HG02943 (cell line): ENCODE data around the gene GUCY1B1.

ENCODE experiments used
- ATAC-seq: cut with Tn5 transposase; IDR thresholded peaks from one replicate; pipeline ENCODE4 v1.9.1; 2021; ENCODE audit warnings: mild to moderate bottlenecking, low read depth, moderate library complexity; ENCODE audit not compliant: unreplicated experiment

GUCY1B1 gene

DNA sequence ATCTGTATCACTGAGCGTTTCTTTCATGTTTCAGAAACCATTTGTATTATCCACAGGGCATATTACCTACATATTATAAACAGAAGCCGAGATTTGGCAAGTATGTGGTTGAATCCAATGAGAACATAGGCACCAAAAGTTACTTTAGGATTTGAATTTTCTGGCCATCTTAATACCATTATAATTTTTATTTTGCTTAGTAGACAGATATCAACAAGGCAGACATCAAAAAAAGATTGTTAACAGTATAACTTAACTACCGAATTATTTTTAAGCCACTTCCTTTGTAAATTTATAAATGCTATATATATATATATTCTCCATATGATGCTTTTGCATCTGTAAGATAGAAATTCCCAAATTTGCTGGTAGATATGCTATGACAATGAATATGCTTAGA lies 2.2 kb downstream of the GUCY1B1 start:
- ATAC-seq = no peak

DNA sequence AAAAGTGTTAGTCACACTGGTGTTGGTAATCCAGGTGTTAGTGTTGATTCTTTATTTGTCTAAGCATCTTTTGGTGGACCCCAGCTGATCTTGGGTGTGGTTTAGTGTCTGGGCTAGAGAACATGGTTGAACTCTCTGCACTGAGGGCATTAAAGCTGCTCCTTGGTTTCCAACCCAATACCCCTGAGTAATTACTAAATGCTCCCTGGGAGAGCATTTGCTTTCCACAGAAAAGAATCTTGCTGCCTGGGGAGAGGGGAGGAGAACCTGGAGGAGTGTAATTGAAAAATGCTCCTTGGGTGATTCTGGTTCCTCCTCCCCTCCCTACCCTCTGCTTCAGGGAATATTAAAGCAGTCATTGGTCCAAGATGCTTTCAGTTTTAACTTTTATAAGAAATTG lies 3.1 kb downstream of the GUCY1B1 start:
- ATAC-seq = no peak

DNA sequence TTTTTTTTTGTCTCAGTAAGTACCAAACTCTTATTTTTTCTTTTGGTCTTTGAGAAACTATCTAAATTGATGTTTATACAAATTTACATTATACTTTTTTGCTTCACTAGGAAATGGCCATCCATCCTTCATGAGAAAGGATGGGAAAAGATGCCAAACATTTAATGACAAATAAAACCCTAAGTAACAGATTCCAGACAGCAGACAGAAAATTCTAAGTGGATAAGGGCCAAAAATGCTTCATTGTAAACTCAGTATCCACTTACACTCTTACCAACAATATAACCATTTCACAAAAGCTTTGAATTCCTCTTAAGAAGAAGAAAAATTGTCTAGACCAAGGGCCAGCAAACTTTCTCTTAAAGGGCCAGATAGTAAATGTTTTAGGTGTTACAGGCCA lies 3.5 kb downstream of the GUCY1B1 start:
- no peak for ATAC-seq

DNA sequence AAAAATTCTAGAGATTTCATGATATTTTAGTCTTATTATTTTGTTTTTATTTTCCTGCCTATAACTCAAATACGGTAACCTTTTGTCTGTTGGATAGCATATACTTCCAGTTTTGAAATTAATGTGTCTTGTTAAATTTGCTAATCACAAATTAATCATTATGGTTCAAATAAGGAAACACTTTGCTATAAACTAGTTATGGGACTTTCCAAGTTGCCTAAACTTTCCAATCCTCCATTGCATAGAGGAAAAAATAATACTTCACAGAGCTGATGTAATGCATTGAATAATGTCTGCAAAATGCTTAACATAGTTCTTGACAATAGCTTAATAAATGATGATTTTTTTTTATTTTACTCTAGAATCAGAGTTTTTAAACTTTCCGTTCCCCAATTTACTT lies 4.7 kb downstream of the GUCY1B1 start:
- ATAC-seq = no peak

DNA sequence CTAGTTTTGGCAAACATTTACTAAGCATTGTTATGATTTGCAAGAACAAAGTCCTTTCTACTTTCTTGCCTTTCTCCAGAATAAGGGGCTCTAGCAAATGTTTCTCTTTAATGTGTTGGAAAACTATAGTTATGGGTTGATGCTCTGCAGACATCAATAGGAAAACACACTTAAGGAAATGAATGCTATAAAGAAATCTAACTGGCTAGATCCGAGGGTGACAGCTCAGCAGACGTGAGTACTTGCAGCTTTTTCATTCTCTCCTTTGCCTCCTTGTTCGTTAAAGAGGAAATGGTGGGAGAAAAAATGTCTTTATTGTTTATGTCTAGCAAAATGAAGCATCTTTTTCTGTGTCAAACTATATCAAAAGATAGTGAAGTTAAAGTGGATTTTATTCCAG lies 6.3 kb downstream of the GUCY1B1 start:
- ATAC-seq = no peak

DNA sequence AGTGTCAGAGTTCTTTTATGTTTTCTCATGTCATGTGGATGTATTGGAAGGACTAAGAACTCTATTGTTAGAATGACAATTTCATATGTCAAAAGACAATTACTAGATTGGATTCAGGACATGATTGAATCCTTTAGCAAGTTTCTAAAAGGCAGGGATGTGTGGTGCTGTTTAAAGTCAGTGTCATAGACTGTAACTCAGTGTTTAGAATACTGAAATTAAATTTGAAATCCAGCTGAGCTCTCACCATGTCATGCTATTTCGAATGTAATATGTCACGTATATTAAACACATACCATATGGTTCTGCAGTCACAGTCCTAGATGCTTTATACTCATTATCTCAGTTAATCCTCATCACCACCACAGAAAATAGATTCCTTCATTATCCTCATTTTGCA lies 7.8 kb downstream of the GUCY1B1 start:
- no peak for ATAC-seq

DNA sequence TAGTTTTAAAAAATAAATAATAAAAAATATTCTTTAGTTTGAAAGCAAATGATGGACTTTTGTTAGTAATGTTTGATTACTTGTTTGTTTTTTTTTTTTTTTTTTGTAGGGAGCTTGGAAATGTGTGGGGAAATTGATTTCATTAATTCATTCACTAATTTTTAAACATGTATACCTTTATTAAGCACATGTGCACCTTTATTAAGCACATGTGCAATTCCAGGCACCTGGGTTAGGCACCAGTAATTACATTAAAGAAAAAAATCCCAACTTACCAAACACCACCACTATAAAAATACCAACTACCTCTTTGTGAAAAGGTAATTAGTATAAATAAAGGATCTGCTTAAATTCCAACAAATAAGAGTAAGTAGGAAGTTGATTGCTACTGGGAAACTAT lies 9.5 kb downstream of the GUCY1B1 start:
- ATAC-seq = no peak

DNA sequence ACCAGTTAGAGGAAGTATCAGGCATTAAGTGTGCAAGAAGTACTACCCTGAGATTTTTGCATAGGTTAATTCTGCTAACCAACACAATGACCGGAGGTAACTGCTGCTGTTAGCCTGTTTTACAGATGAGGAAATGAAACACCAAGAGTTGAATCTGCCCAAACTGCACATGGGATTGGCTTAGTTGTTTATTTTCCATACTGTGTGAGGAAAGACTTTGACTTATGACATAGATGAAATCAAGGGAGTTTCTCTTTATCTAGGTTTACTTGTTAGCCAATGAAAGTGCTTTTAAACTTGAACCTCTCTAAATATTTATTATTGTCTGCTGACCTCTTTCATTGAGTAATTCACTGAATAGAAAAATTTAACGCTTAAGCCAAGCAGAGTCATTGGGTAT lies 10.3 kb downstream of the GUCY1B1 start:
- no peak for ATAC-seq

DNA sequence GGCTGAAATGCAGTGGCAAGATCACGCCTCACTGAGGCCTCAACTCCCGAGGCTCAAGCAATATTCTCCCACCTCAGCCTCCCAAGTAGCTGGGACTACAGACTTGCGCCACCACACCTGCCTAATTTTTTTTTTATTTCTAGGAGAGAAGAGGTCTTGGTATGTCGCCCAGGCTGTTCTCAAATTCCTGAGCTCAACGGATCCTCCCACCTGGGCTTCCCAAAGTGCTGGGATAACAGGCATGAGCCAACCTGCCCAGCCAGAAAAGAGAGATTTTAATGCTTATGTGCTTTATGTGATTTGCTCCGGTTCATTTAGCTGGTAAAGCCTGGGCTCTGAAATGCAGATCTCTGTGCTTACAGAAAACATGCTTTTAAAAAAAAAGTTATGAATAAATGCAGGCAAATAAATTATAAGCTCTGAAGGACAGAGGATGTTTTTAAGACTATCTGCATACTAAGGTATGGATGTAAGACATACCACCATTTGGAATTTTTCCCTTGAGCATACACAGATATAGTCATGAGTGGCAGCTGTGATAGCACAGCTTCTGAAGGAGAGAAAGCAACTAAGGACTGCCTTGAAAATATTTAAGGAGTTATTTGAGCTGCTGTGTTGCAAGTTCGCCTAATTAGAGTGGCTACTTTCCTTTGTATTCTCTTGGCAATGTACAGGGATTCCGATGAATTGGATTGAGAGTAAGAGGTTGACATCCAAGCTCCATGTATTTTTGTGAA lies 13.8 kb downstream of the GUCY1B1 start:
- ATAC-seq = no peak

DNA sequence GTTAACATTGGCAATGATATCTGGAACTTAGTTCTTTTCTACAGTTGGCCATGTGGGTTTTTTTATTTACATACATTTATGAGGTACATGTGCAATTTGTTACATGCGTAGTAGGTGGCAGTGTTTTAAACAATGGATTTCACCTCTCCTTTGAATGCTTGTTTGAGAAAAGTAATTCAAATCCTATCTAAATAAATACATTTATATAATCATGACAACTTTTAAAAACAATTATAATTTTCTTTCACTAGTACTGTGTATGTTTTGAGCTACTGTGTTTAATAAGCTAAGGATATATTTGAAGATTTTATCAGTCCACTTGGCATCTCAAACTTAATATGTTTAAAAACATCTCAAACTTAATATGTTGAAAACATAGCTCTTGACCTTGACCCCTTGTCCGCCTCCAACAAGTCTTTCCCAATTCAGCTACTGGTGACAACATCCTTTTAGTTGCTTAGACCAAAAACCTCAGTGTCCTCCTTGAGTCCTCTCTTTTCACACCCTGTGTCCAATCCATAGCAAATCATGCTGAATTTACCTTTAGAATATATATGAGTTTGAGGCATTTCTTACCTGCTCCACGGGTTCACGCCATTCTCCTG lies 14.5 kb downstream of the GUCY1B1 start:
- ATAC-seq = no peak

DNA sequence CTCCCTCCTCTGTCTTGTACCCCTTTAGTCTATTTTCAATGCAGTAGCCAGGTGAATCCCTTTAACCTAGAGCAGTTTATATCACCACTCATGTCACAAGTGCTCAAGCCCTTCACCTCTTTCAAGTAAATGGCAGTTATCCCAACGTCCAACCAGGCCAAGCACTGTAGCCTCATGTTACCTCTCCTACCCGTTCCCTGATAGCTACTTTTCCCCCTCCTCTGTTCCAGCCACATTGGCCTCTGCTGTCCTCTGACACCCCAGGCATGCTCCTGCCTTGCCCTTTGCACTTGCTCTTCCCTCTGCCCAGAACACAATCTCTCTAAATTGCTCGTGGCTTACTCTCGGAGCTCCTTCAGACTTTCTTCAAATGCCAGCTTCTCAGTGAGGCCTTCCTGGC lies 15.2 kb downstream of the GUCY1B1 start:
- no peak for ATAC-seq

DNA sequence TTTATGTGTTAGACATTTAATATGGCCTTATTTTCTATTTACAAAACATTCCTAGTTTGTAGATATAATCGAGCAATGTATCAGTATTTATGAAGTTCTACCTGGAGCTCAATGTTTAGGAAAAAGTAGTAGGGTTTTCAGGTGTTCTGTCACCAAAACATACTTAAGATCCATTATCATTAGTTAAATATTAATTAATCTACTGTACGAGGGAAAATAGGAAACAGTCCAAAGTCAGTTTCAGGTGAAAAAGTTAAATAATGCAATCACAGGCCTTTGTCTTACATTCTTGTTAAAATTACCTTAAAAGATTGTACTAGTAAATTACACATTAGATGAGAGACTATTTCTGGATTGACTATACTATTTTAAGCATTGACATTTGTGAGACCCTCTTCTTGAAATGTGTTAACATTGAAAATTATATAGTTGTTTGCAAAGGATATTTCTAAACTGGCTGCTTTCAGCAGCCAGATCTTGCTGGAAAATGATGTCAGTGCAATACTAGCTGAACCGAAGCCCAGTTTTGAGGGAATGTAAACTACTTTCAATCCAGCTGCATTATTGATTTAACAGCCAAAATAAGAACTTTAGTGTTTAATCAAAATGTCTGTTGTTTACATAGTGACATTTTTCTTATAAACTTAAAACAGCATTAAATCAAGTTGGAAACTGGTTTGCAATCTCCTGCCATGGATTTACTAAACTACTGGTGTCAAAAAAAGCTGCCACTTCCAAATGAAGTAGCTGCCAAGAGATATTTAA lies 19.3 kb downstream of the GUCY1B1 start:
- ATAC-seq = no peak

DNA sequence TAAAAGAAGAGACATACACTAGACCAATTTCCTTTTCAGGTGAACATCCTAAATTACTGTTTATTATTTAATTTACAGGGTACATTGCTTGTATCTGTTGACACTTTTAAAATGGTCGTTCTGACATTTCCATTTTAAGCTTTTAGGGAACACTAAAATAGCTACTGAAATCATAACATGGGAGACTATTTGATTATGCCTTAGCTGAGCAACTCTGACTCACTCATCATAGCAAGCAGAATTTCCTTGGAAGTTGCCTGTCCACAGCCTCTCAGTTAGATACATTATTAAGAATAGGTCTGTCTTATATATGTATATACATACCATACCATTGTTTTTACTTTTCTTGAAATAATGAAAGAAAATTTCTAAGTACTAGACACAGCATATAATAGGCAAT lies 22.0 kb downstream of the GUCY1B1 start:
- ATAC-seq = no peak

DNA sequence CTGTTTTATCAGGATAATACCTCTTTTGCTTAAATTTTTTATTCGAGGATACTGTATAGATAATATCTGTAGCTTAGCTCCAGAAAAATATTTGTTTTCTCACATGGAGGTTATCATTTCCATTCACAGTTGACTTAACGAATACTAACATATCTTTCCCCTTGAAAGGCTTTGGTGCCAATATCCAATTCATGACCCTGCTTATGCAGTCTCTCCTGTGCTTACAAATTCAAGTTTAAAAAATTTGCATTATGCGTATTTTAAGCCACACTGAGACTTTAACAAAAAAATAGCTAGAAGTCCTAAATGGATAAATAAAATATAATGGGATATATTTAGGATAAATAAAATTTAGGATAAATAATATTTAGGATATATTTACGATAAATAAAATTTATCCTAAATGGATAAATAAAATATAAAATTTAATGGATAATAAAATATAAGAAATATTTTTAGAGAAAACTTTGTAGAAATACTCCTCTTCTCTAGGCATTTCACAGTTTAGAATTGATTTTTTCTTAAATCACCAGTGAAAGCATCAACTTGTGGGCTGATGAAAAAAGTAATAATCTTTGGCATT lies 22.5 kb downstream of the GUCY1B1 start:
- ATAC-seq = no peak

DNA sequence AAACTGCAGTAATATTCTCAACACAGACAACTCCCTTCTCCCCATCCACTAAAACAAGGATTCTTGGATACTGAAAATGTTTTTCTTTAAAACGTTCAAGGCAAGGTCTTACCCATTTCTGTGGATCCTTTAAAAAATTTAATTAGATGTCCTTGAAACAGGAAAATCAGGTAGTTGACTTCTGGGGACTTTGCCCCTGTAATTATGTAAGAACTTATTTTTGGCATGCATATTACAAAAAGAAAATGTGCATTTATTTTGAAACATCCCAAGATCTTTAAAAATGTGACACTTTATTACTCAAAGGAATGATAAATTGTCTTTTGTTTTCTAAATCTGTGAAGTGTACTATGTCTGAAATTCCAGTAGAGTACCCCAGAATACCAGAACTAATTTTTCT lies 25.8 kb downstream of the GUCY1B1 start:
- no peak for ATAC-seq

DNA sequence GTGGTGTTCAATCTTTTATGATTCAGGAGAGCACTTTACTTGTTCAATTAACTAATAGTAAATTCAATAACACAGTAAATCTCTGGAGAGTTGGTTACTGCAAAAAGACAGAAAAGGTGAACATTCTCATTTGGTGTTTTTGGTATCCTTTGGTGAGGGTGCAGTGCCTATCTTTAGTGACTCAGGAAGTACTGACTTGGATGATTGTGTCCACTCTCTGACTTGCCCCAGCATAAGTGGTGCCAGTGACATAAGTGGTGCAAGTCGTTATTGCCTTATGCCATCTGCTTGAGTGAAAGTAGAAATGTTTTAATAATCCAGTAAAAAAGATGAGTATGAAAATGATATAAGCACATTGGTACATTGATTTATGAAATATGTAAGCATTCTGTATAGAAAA lies 27.0 kb downstream of the GUCY1B1 start:
- ATAC-seq = no peak

DNA sequence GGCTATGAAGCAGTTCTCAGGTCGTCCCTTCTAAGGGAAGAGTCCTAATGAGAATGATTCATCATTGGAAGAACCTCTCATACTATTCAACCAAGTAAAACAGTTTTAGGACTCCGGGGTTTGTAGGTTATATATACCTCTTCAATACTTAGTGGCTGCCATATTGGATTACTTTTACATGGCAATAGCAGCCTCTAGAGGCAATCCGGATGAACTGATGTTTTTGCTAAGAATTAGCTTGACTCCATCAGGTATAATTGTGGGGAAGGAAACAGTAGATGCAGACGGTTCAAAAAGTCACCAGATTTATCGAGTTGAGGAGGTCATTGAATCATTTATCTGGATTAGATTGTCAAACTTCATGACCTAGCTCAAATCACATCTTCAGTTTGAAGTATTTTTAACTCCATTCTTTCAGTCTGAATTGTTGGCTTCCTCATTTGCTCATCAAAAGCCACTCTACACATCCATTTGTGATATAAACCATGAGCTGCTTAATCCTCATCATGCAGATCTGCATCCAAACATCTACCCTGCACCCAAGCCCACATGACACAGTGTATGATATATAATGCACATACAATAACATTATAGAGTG lies 28.4 kb downstream of the GUCY1B1 start:
- peak; percentile 93 for ATAC-seq

DNA sequence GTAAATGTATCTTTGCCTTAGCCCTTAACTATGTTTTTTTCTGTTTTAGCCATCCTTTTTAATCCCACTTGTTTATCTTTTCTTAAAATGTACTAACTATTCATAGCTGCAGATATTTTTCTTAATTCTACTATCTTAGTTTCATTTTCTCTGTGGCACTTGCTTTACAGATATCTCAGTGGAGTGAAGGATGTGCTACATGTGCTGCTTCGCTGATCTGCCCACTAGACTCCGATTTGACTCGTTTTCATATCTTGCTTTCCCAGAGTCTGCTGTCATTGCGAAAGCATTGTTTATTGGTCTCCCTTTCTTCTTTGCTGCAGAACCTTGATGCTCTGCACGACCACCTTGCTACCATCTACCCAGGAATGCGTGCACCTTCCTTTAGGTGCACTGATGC lies 30.6 kb downstream of the GUCY1B1 start:
- no peak for ATAC-seq

DNA sequence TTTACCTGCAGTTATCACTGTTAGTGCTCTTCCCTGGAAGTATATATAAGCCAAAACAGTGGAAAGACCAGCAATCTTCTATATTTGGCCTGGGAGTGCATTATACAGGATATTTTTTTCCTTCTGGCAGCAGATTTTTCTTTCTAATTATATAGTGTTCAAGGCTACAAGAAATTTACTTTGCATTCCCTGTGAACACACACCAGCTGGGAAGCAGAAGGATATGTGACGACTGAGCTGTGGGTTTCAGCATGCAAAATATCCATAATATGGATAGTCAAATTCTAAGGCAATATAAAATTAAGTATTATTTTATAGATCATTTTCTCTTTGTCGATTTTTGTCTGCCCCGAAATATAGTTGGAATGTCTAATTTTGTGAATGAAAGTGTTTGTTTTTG lies 31.2 kb downstream of the GUCY1B1 start:
- no peak for ATAC-seq

DNA sequence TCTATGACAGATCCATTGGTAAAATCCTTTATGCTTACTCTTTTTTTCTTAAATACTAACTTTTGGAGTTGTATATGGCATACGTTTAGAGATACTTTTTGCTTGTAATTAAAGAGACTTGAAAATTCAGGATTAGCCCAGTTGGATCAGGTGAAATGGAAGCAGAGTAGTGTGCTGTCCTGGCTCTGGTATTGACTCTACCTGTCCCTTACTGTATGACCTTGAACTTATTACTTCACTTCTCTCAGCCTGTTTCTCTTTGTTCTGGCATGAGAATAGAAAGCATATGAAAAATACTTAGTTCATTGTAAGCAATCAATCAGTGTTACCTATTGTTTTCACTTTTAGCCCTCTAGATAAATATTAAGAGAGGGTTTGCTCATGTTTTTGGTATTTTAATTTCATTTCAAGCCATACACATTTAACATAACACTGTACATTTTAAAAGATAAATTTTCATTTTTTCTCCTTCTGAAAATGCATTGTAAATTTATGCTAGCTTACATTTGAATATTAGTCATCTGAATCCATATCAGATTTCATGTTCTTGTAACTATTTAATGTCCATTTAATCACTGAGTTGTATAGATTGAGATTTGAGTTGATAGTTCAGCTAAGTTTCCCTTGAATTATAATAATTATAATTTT lies 35.9 kb downstream of the GUCY1B1 start:
- no peak for ATAC-seq

DNA sequence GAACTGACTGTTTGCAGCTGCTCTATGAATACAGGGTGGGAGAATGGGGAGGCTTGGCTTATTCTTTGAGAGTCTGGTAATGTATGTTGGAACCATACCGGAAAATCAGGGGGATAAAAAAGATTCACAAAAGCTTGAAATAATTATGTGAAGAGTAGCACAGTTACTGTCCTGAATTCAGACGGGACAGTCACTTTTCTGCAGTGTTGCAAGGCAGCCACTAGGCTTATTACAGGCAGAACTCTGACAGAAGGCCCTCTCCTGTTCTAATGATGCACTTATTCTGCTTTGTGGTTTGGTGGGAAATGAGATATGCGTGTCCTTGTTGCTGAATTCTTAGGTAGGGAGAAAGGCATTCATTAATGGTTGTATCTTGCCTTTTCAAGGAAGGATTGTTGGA lies 37.2 kb downstream of the GUCY1B1 start:
- no peak for ATAC-seq
